HG03280 (cell line): Measurements from ENCODE around the gene ZMYND11.
A peak's percentile ranks its signal among the peaks of the same experiment; 100 is the strongest.

Experiments used
- ATAC-seq: cut with Tn5 transposase; IDR thresholded peaks from one replicate; pipeline ENCODE4 v1.9.1; 2021; ENCODE audit warnings: mild to moderate bottlenecking, moderate library complexity; ENCODE audit not compliant: unreplicated experiment

Gene ZMYND11

GRCh38 chr10:135132-135600, at the start of gene ZMYND11:
TSS of gene ZMYND11 (plus strand) at chr10:135455. CDS start at chr10:180013, 44,558 bp downstream.
- peak; percentile 55 for ATAC-seq

- no peak for ATAC-seq
These were observed 49.2 kb upstream of the ZMYND11 start for GRCh38 chr10:86031-86430.

- no peak for ATAC-seq
These were observed 47.8 kb upstream of the ZMYND11 start for GRCh38 chr10:87177-88080.

- no peak for ATAC-seq
These were observed 47.0 kb upstream of the ZMYND11 start for GRCh38 chr10:88253-88652.

- ATAC-seq: no peak
These were observed 46.0 kb upstream of the ZMYND11 start for GRCh38 chr10:89248-89647.

- no peak for ATAC-seq
These were observed 45.1 kb upstream of the ZMYND11 start for GRCh38 chr10:90161-90560.

- ATAC-seq: no peak
These were observed 43.9 kb upstream of the ZMYND11 start for GRCh38 chr10:91313-91712.

GRCh38 chr10:92153-92552, 43.1 kb upstream of the ZMYND11 start:
- no peak for ATAC-seq

- ATAC-seq: no peak
These were observed 42.4 kb upstream of the ZMYND11 start for GRCh38 chr10:92846-93245.

- no peak for ATAC-seq
These were observed 40.6 kb upstream of the ZMYND11 start for GRCh38 chr10:94613-95012.

GRCh38 chr10:95356-96115, 39.7 kb upstream of the ZMYND11 start:
- ATAC-seq: no peak

- ATAC-seq: no peak
These were observed 38.8 kb upstream of the ZMYND11 start for GRCh38 chr10:96466-96865.

GRCh38 chr10:104416-104815, 30.8 kb upstream of the ZMYND11 start:
- ATAC-seq: no peak

- no peak for ATAC-seq
These were observed 30.2 kb upstream of the ZMYND11 start for GRCh38 chr10:104862-105565.

GRCh38 chr10:105806-106205, 29.4 kb upstream of the ZMYND11 start:
- ATAC-seq: no peak

- ATAC-seq: no peak
These were observed 28.5 kb upstream of the ZMYND11 start for GRCh38 chr10:106740-107139.

- ATAC-seq: no peak
These were observed 23.0 kb upstream of the ZMYND11 start for GRCh38 chr10:112246-112645.

- no peak for ATAC-seq
These were observed 10.4 kb upstream of the ZMYND11 start for GRCh38 chr10:124874-125273.

- peak; percentile 83 for ATAC-seq
These were observed 7.4 kb upstream of the ZMYND11 start for GRCh38 chr10:127612-128432.

GRCh38 chr10:129810-130209, 5.4 kb upstream of the ZMYND11 start:
- ATAC-seq: no peak
